Gastroesophageal sphincter (tissue), 4 donors: ENCODE measurements around the gene HOPX. TPM values are rescaled to one million over a fixed set of nuclear protein-coding genes. Genes with fewer than 3 reads are reported as not detected.

Source experiments
- ATAC-seq: fragments of 150-250 bp; one replicate; pipeline ENCODE4 v1.9.1; 2016; ENCODE audit warnings: mild to moderate bottlenecking, moderate library complexity
- H3K27ac ChIP-seq, 4 donors: fragments of 200-600 bp; sonication (generic) in 3 of 4; 1 replicate in 3 of 4; 2 replicates in 1 of 4; pipeline ENCODE4 v1.5.1; 2016 to 2019
- H3K27me3 ChIP-seq: fragments of 200-600 bp; sonication (generic); one replicate; pipeline ENCODE4 v1.5.1; 2019
- H3K36me3 ChIP-seq, 2 donors: fragments of 200-600 bp; sonication (generic); one replicate each; pipeline ENCODE4 v1.5.1; 2019; ENCODE audit warnings: control low read depth in 1 of 2
- H3K4me1 ChIP-seq, 3 donors: fragments of 200-600 bp; sonication (generic); 1 replicate in 2 of 3; 2 replicates in 1 of 3; pipeline ENCODE4 v1.5.1; 2016 to 2019; ENCODE audit warnings: control low read depth in 2 of 3
- H3K4me3 ChIP-seq, 2 donors: fragments of 200-600 bp; sonication (generic); one replicate each; pipeline ENCODE4 v1.5.1; 2019; ENCODE audit warnings: mild to moderate bottlenecking in 1 of 2, moderate library complexity in 1 of 2
- H3K9me3 ChIP-seq, 3 donors: fragments of 200-600 bp; sonication (generic); one replicate each; pipeline ENCODE4 v1.5.1; 2017 to 2019; ENCODE audit warnings: control low read depth in 2 of 3
- EP300 ChIP-seq: sonication (generic); formaldehyde crosslinking; IDR thresholded peaks from one replicate; pipeline ENCODE4 v1.6.1; 2017; ENCODE audit warnings: antibody characterized with exemption, mild to moderate bottlenecking
- POLR2A ChIP-seq, 2 donors: fragments of 450-650 bp; IDR thresholded peaks; one replicate each; pipeline ENCODE4 v1.6.1; 2017; ENCODE audit warnings: antibody characterized with exemption in 2 of 2, mild to moderate bottlenecking in 2 of 2, moderate library complexity in 1 of 2
- POLR2AphosphoS5 ChIP-seq: sonication (generic); formaldehyde crosslinking; IDR thresholded peaks from one replicate; pipeline ENCODE4 v1.6.1; 2017; ENCODE audit warnings: antibody characterized with exemption
- WGBS, 2 donors: methylation state at CpG; one replicate each; pipeline ENCODE4 v1.1.5; 2018; ENCODE audit warnings: low coverage in 1 of 2; 5-methylcytosine and 5-hydroxymethylcytosine counted together
- total RNA-seq, 4 donors: library from RNA; depleted of rRNA; stranded (reverse); fragments of >200 nt; gene quantifications; one replicate each; pipeline ENCODE4 v1.1.0, GENCODE V29; 2016
- TF ChIP-seq, protein P1 (sequence below), 4 experiments: fragments of 200-600 bp in 2 of 4; fragments of 450-650 bp in 2 of 4; sonication (generic) in 1 of 4; IDR thresholded peaks; one replicate each; pipeline ENCODE4 v1.5.1; 2017 to 2019; ENCODE audit warnings: antibody characterized with exemption in 4 of 4, mild to moderate bottlenecking in 2 of 4, moderate library complexity in 2 of 4

Gene HOPX
- total RNA-seq, 4 donors from 2014 or later: 2.7 to 31.7 (median 6.6) TPM

DNA sequence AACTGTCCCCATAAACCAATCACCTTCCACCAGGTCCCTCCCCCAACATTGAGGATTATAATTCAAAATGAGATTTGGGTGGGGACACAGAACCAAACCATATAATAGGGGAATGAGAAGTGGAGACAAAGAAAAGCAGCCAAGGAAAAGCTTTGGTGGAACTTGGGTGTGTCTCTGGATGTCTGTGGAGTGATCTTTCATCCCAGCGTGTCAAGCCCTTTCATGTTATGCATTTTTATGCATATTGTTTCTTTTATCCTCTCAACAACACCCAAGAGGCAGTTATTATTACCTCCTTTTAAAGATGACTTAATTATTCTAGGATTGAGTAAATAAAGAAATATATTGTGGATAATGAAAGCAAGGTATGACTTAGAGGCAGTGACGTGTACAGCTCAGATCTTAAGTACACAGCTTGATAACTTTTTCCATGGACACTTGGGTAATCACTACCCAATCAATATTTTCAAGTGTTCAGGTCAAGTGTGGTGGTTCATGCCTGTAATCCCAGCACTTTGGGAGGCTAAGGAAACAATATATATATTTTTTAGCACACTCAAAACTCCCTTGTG lies 42.6 kb upstream of the HOPX start:
- no peak for ATAC-seq
- Histone ChIP-seq H3K9me3 (no peaks in the 10 kb centered on the region), H3K27ac (no peak overlapping the region), H3K27me3 (peaks cover 7% of the 10 kb centered on the region), H3K4me1 (no peaks in the 10 kb centered on the region), H3K4me3 (no peak overlapping the region), H3K36me3 (no peaks in the 10 kb centered on the region)
- TF ChIP-seq, protein P1, sequence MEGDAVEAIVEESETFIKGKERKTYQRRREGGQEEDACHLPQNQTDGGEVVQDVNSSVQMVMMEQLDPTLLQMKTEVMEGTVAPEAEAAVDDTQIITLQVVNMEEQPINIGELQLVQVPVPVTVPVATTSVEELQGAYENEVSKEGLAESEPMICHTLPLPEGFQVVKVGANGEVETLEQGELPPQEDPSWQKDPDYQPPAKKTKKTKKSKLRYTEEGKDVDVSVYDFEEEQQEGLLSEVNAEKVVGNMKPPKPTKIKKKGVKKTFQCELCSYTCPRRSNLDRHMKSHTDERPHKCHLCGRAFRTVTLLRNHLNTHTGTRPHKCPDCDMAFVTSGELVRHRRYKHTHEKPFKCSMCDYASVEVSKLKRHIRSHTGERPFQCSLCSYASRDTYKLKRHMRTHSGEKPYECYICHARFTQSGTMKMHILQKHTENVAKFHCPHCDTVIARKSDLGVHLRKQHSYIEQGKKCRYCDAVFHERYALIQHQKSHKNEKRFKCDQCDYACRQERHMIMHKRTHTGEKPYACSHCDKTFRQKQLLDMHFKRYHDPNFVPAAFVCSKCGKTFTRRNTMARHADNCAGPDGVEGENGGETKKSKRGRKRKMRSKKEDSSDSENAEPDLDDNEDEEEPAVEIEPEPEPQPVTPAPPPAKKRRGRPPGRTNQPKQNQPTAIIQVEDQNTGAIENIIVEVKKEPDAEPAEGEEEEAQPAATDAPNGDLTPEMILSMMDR (IDR thresholded peaks at IDR 0.05): no peak
- no peak for TF ChIP-seq EP300
- TF ChIP-seq POLR2A (IDR thresholded peaks at IDR 0.05): no peak
- WGBS, 2 donors: 79 to 81% methylated on average over 2 of the region's 2 CpGs

DNA sequence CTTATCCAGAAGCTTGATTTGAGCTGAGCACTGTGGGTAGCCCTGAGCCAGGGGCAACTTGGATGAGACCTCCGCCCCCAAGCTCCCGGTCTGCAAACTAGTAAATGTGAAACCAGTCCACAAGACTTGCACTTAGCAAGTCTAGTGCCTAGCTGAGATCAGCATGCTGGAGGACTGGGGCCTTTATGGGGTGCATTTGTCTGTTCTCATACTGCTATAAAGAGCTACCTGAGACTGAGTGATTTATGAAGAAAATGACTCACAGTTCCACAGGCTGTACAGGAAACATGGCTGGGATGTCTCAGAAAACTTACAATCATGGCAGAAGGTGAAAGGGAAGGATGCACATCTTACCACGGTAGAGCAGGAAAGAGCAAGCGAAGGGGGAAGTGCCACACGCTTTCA lies 42.1 kb upstream of the HOPX start:
- H3K4me1 ChIP-seq: no peaks in the 10 kb centered on the region
- no peaks in the 10 kb centered on the region for H3K9me3 ChIP-seq
- H3K36me3 ChIP-seq: no peaks in the 10 kb centered on the region
- H3K27me3 ChIP-seq: peaks cover 7% of the 10 kb centered on the region
- H3K4me3 ChIP-seq: no peak overlapping the region
- no peak for ATAC-seq
- WGBS, 2 donors: 64 to 71% methylated on average over 3 to 5 of the region's 5 CpGs
- H3K27ac ChIP-seq: no peak overlapping the region
- TF ChIP-seq POLR2AphosphoS5 (no peak), POLR2A (IDR thresholded peaks at IDR 0.05) (no peak), EP300 (no peak)
- TF ChIP-seq, protein P1 (IDR thresholded peaks at IDR 0.05): no peak

DNA sequence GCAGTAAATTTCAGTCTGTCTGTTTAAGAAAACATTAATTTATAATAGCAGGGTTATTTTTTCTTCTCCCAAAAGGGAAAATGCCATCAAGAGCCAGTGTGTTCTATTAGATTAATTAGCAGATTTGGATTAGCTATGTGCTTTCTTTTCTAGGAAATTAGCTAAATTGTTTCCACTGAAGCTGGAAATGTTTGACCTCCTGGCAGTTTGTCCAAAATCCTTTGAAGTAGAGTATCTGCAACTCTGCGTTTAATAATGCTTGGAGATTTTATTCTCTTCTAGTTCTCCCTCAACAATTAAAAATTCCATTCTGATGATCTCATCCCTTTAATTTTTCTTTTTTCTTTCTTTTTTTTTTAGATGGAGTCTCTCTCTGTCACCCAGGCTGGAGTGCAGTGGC lies 27.1 kb upstream of the HOPX start:
- WGBS, 2 donors: 0 to 7% methylated on average over 1 of the region's 1 CpG
- Histone ChIP-seq H3K27ac (no peak overlapping the region), H3K9me3 (peaks cover 0 to 12% (median 0%) of the 10 kb centered on the region in 3 donors), H3K4me1 (no peaks in the 10 kb centered on the region), H3K36me3 (no peaks in the 10 kb centered on the region), H3K27me3 (peaks cover 7% of the 10 kb centered on the region), H3K4me3 (no peak overlapping the region)
- no peak for ATAC-seq
- TF ChIP-seq EP300 (no peak), POLR2A (IDR thresholded peaks at IDR 0.05) (no peak), POLR2AphosphoS5 (no peak)
- TF ChIP-seq, protein P1 (IDR thresholded peaks at IDR 0.05): no peak

DNA sequence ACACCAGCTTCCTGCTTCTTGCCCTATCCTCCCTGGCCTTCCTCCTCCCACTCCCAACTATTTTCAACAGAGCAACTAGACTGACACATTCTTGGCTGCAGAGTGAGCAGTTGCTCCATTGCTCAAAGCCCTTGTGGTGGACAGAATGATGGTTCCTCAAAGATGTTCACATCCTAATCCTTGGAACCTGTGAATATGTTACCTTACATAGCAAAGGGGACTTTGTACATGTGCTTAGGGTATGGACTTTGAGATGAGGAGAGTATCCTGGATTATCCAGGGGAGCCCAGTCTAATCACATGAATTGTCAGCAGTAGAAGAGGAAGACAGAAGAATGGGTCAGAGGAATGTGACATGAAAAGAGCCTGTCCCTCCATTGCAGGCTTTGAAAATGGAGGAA lies 24.9 kb upstream of the HOPX start:
- Histone ChIP-seq H3K4me3 (no peak overlapping the region), H3K4me1 (no peaks in the 10 kb centered on the region), H3K36me3 (no peaks in the 10 kb centered on the region), H3K27me3 (peaks cover 3% of the 10 kb centered on the region), H3K9me3 (no peaks in the 10 kb centered on the region), H3K27ac (no peak overlapping the region)
- ATAC-seq: no peak
- TF ChIP-seq, protein P1 (IDR thresholded peaks at IDR 0.05): no peak
- no peak for TF ChIP-seq POLR2A (IDR thresholded peaks at IDR 0.05)
- no peak for TF ChIP-seq POLR2AphosphoS5
- TF ChIP-seq EP300: no peak

DNA sequence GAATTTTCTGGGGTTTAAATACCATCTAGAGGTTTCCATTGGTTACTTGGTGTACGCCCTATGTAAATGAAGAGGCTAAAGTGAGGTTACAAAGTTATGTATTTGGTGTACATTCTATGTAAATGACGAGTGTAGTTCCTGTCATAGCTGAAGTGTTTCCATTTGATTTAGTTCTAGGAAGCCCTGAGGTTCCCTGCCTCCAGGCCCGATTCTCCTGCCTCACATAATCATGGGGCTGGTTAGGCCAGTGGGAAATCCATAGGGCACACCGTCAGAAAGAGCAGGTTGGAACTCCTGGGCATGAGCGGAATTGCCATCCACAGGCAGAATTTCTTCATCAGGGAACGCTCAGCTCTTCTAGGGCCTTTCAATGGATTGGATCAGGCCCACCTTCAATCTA lies 24.2 kb upstream of the HOPX start:
- no peaks in the 10 kb centered on the region for H3K9me3 ChIP-seq
- TF ChIP-seq POLR2AphosphoS5 (no peak), POLR2A (IDR thresholded peaks at IDR 0.05) (no peak), EP300 (no peak)
- TF ChIP-seq, protein P1 (IDR thresholded peaks at IDR 0.05): no peak
- 91 to 94% methylated on average over 4 to 6 of the region's 6 CpGs for WGBS, 2 donors
- no peak for ATAC-seq
- no peak overlapping the region for H3K4me3 ChIP-seq
- no peaks in the 10 kb centered on the region for H3K36me3 ChIP-seq
- H3K4me1 ChIP-seq: no peaks in the 10 kb centered on the region
- H3K27ac ChIP-seq: no peak overlapping the region
- H3K27me3 ChIP-seq: no peaks in the 10 kb centered on the region
